OCI-LY7 (cell line): ENCODE results near the gene FTH1. TPM values are rescaled to one million over a fixed set of nuclear protein-coding genes. Genes with fewer than 3 reads are reported as not detected.

Source experiments
- BruUV-seq: library from RNA; stranded (reverse); fragments of 400-500 nt; replicated peaks from 2 replicates; lab custom pipeline; 2021; lab: Mats Ljungman, UMichigan
- CTCF ChIA-PET: fragments of 300-600 bp; sonication (Branson Sonifier 250); formaldehyde crosslinking; loops from one replicate; lab custom pipeline; 2022; ENCODE audit warnings: antibody characterized with exemption; ENCODE audit not compliant: unreplicated experiment; lab: Charles Lee
- POLR2A ChIA-PET: fragments of 300-600 bp; sonication (Branson Sonifier 250); formaldehyde crosslinking; loops from one replicate; lab custom pipeline; 2022; ENCODE audit warnings: antibody characterized with exemption; lab: Charles Lee
- DNase-seq: peaks from one replicate; pipeline ENCODE4 v3.0.0-alpha.2; 2015; ENCODE audit warnings: low spot score
- H2AFZ ChIP-seq: fragments of 200-600 bp; sonication (generic), shearing (Covaris generic); 2 replicates; pipeline ENCODE4 v1.6.1; 2014; ENCODE audit warnings: mild to moderate bottlenecking, antibody characterized with exemption, low read length, moderate library complexity
- H3K27ac ChIP-seq: fragments of 200-600 bp; sonication (generic); 2 replicates; pipeline ENCODE4 v1.5.1; 2014; ENCODE audit warnings: mixed run types, low read depth, mild to moderate bottlenecking, moderate library complexity, low read length, inconsistent platforms; ENCODE audit not compliant: poor library complexity, severe bottlenecking
- H3K36me3 ChIP-seq: fragments of 200-600 bp; sonication (generic); 2 replicates; pipeline ENCODE4 v1.6.1; 2014; ENCODE audit warnings: mild to moderate bottlenecking, antibody characterized with exemption, low read length, moderate library complexity, mixed read lengths; ENCODE audit not compliant: insufficient read depth
- H3K4me1 ChIP-seq: fragments of 200-600 bp; sonication (generic); 2 replicates; pipeline ENCODE4 v1.5.1; 2014; ENCODE audit warnings: mild to moderate bottlenecking, low read length; ENCODE audit not compliant: insufficient read depth, poor library complexity, severe bottlenecking
- H3K4me2 ChIP-seq: fragments of 200-600 bp; sonication (generic); 2 replicates; pipeline ENCODE4 v1.6.1; 2014; ENCODE audit warnings: mild to moderate bottlenecking, low read length
- H3K4me3 ChIP-seq: fragments of 200-600 bp; sonication (generic); 2 replicates; pipeline ENCODE4 v1.5.1; 2014; ENCODE audit warnings: mild to moderate bottlenecking, low read depth, low read length; ENCODE audit not compliant: poor library complexity, severe bottlenecking
- H3K79me2 ChIP-seq: fragments of 200-600 bp; sonication (generic); 2 replicates; pipeline ENCODE4 v1.6.1; 2016; ENCODE audit warnings: low read depth, mild to moderate bottlenecking, low read length, moderate library complexity, mixed read lengths; ENCODE audit not compliant: insufficient read depth
- H3K9me2 ChIP-seq: fragments of 200-600 bp; sonication (generic); 2 replicates; pipeline ENCODE4 v1.6.1; 2016; ENCODE audit warnings: mild to moderate bottlenecking, low read length, mixed read lengths; ENCODE audit not compliant: insufficient read depth
- H3K9me3 ChIP-seq: fragments of 200-600 bp; sonication (generic); 2 replicates; pipeline ENCODE4 v1.6.1; 2014; ENCODE audit warnings: mild to moderate bottlenecking, mixed run types, low read length, mixed read lengths
- H4K20me1 ChIP-seq: fragments of 200-600 bp; sonication (generic); 2 replicates; pipeline ENCODE4 v1.6.1; 2014; ENCODE audit warnings: mild to moderate bottlenecking, antibody characterized with exemption, low read length, moderate library complexity, mixed read lengths; ENCODE audit not compliant: insufficient read depth
- CTCF ChIP-seq: fragments of 200-600 bp; sonication (generic); conservative IDR thresholded peaks from 2 replicates; pipeline ENCODE4 v1.5.1; 2014; ENCODE audit warnings: mild to moderate bottlenecking, antibody characterized with exemption, low read length, moderate library complexity, mixed read lengths
- EZH2phosphoT487 ChIP-seq: fragments of 200-600 bp; sonication (generic); IDR thresholded peaks from 2 replicates; pipeline ENCODE4 v1.6.1; 2018; ENCODE audit warnings: low read depth, borderline replicate concordance, mild to moderate bottlenecking, mixed run types, antibody characterized with exemption, low read length, moderate library complexity, mixed read lengths
- intact Hi-C: fragments of 100-400 bp; cut with micrococcal nuclease; formaldehyde crosslinking; loops from one replicate; pipeline ENCODE4 v1.10.0; 2022; ENCODE audit not compliant: unreplicated experiment
- total RNA-seq, 2 experiments: library from RNA; depleted of rRNA in 1 of 2; stranded (reverse); fragments of >200 nt in 1 of 2; shearing (Covaris generic) in 1 of 2; gene quantifications; 2 replicates each; pipeline ENCODE4 v1.2.3, GENCODE V29; 2014 to 2022

Gene FTH1
- total RNA-seq, 2 experiments from 2014 or later, result 153 to 185 TPM

DNA sequence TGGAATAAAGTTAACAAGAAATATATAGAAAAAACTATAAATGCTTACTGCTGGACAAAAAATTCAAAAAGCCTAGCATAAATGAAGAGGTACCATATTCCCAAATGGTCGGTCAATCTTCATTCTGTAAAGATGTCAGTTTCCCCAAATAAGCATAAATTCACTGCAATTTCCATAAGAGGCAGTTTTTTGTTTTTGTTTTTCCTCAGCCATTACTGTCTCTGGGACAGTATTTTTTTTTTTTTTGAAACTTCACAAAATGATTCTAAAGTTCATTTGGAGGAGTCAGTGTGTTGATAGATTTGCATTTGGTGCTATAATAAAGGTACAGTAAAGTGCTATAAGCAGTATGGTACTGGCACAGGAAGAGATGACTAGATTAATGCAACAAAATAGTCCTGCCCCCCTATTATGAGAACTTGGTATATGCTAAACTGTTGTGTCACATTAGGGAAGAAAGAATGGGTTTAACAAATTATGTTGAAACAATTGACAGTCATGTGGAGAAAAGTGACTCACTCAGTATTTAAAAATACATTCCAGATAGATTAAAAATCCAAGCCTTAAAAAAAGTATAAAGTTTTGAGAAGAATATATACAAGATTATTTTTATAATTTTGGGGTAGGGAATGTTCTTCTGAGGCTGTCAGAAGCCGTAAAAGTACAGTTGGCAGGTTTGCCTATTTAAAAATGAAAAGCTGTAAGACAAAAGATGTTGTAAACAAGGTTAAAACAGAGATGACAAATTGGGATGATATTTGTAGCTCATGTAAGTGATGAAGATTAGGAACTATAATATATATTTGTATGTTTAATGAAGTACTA is 2.6 kb upstream of the FTH1 start:
- Histone ChIP-seq H3K4me2 (peak overlapping the region; percentile 16; the same call in 1 of the 2 replicates), H3K79me2 (peaks cover 20% of the 10 kb centered on the region), H4K20me1 (peaks cover 18% of the 10 kb centered on the region), H3K36me3 (peaks cover 7% of the 10 kb centered on the region), H3K4me1 (peaks cover 55% of the 10 kb centered on the region), H3K4me3 (no peak overlapping the region), H3K27ac (no peak overlapping the region), H2AFZ (no peak overlapping the region), H3K9me2 (no peaks in the 10 kb centered on the region), H3K9me3 (no peaks in the 10 kb centered on the region)
- TF ChIP-seq EZH2phosphoT487, result no peak
- 0 out of 2 replicates have a peak, but pooled peaks have one; percentile 14 for TF ChIP-seq CTCF
- CTCF ChIA-PET, result no interaction called here
- intact Hi-C loops, result no loop called here
- no peak for DNase-seq
- BruUV-seq, result no TSS peak
- POLR2A ChIA-PET, result no interaction called here

DNA sequence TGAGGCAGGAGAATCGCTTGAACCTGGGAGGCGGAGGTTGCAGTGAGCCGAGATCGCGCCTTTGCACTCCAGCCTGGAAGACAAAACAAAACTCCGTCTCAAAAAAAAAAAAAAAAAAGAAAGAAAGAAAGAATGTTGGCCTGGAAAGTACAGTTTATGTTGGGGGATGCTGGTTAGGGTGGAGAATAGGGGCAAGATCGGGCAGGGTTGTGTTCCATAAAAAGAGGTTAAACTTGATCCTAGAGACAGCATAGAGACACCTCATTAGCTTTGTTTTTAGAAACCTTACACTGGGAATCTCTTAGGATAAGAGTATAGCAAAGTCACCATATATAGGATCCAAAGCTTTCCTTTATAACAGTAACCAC is 1.9 kb upstream of the FTH1 start:
- Histone ChIP-seq H3K36me3 (peaks cover 13% of the 10 kb centered on the region), H3K9me3 (no peaks in the 10 kb centered on the region), H3K79me2 (peaks cover 23% of the 10 kb centered on the region), H3K27ac (no peak overlapping the region), H4K20me1 (peaks cover 21% of the 10 kb centered on the region), H3K4me3 (no peak overlapping the region), H3K4me2 (no peak overlapping the region), H2AFZ (no peak overlapping the region), H3K9me2 (no peaks in the 10 kb centered on the region), H3K4me1 (peaks cover 62% of the 10 kb centered on the region)
- DNase-seq, result no peak
- TF ChIP-seq EZH2phosphoT487 (no peak), CTCF (no peak)
- POLR2A ChIA-PET, result no interaction called here
- intact Hi-C loops, result no loop called here
- BruUV-seq, result no TSS peak
- CTCF ChIA-PET, result no interaction called here
